K562 (cell line): ENCODE measurements around the gene OR13A1. TPM values are rescaled to one million over a fixed set of nuclear protein-coding genes. Genes with fewer than 3 reads are reported as not detected.
A peak's percentile ranks its signal among the peaks of the same experiment; 100 is the strongest.

ENCODE experiments used
- ATAC-seq: fragments of 200-7000 bp; cut with Tn5 transposase; 3 replicates; pipeline ENCODE4 v1.9.1; 2020; ENCODE audit warnings: moderate library complexity
- BruUV-seq: library from RNA; stranded (reverse); fragments of 400-500 nt; replicated peaks from 2 replicates; lab custom pipeline; 2021; lab: Mats Ljungman, UMichigan
- CTCF ChIA-PET: fragments of 300-600 bp; formaldehyde crosslinking; extraction: SDS; loops from one replicate; lab custom pipeline; 2021; ENCODE audit warnings: low intra/inter-chr PET ratio; lab: Yijun Ruan, JAX
- POLR2A ChIA-PET: fragments of 300-600, 350-650 bp; sonication (Branson Sonifier 250); formaldehyde crosslinking; extraction: SDS; loops from one replicate; lab custom pipeline; 2021; ENCODE audit warnings: antibody characterized with exemption, inconsistent platforms; lab: Yijun Ruan, JAX
- DNase-seq, 4 experiments: peaks; one replicate each; pipeline versions ENCODE4 v3.0.0 to v3.0.0-alpha.2; 2011 to 2018; ENCODE audit warnings: low spot score in 3 of 4, mixed read lengths in 3 of 4; ENCODE audit errors: extremely low read depth in 1 of 4
- FAIRE-seq: peaks from 2 replicates; lab custom pipeline; 2011; peaks lifted over from hg19 to GRCh38; lab: Jason Lieb, UNC
- H2AFZ ChIP-seq: 2 replicates; pipeline ENCODE4 v1.6.0; 2011; ENCODE audit warnings: low read depth, low read length, control low read depth, inconsistent platforms
- H3K27ac ChIP-seq: fragments of 200-600 bp; 3 replicates; pipeline ENCODE4 v1.8.0; 2011; ENCODE audit warnings: low read depth, mild to moderate bottlenecking, control low read depth, inconsistent platforms, low read length, moderate library complexity, mixed read lengths; ENCODE audit errors: extremely low read depth
- H3K27me3 ChIP-seq, 2 experiments: fragments of 300-600 bp in 1 of 2; 2 replicates in 1 of 2; 3 replicates in 1 of 2; pipeline versions ENCODE4 v1.6.0 to v1.8.0; 2011; ENCODE audit warnings: inconsistent platforms in 2 of 2, low read length in 2 of 2, mild to moderate bottlenecking in 1 of 2, mixed read lengths in 1 of 2, moderate library complexity in 1 of 2; ENCODE audit not compliant: control insufficient read depth in 2 of 2, insufficient read depth in 2 of 2
- H3K36me3 ChIP-seq: fragments of 300-600 bp; 3 replicates; pipeline ENCODE4 v1.8.0; 2011; ENCODE audit warnings: mild to moderate bottlenecking, low read length, inconsistent platforms; ENCODE audit not compliant: control insufficient read depth, insufficient read depth
- H3K4me1 ChIP-seq, 2 experiments: fragments of 200-600 bp in 1 of 2; replicated peaks in 1 of 2; 2 replicates in 1 of 2; 3 replicates in 1 of 2; pipeline versions ENCODE4 v1.5.1 to v1.8.0; 2011; ENCODE audit warnings: inconsistent platforms in 2 of 2, low read length in 2 of 2, mild to moderate bottlenecking in 1 of 2, mixed read lengths in 1 of 2, moderate library complexity in 1 of 2; ENCODE audit not compliant: control insufficient read depth in 2 of 2, insufficient read depth in 2 of 2
- H3K4me2 ChIP-seq: 2 replicates; pipeline ENCODE4 v1.6.1; 2011; ENCODE audit warnings: low read length, control low read depth, inconsistent platforms, mixed read lengths; ENCODE audit not compliant: insufficient read depth
- H3K4me3 ChIP-seq: fragments of 200-600 bp; sonication (generic), shearing (Covaris generic); 2 replicates; pipeline ENCODE4 v1.5.1; 2016; ENCODE audit warnings: control low read depth, inconsistent platforms
- H3K79me2 ChIP-seq: fragments of 200-600 bp; 3 replicates; pipeline ENCODE4 v1.8.0; 2011; ENCODE audit warnings: low read length, inconsistent platforms; ENCODE audit not compliant: control insufficient read depth, insufficient read depth
- H3K9ac ChIP-seq, 2 experiments: 2 replicates each; pipeline versions ENCODE4 v1.6.0 to v1.6.1; 2011; ENCODE audit warnings: low read depth in 2 of 2, low read length in 2 of 2, control low read depth in 1 of 2, inconsistent platforms in 1 of 2, mild to moderate bottlenecking in 1 of 2, mixed read lengths in 1 of 2; ENCODE audit not compliant: insufficient read depth in 1 of 2
- H3K9me1 ChIP-seq: one replicate; pipeline ENCODE4 v1.6.0; 2011; ENCODE audit warnings: inconsistent platforms, mild to moderate bottlenecking, low read length, moderate library complexity; ENCODE audit not compliant: control insufficient read depth, insufficient read depth
- H3K9me3 ChIP-seq: replicated peaks from 2 replicates; pipeline ENCODE4 v1.5.1; 2011; ENCODE audit warnings: low read depth, low read length, inconsistent platforms; ENCODE audit not compliant: control insufficient read depth, insufficient read depth
- H4K20me1 ChIP-seq: replicated peaks from 2 replicates; pipeline ENCODE4 v1.6.1; 2011; ENCODE audit warnings: low read length, inconsistent platforms, mixed read lengths; ENCODE audit not compliant: control insufficient read depth, insufficient read depth
- CCNT2 ChIP-seq: IDR thresholded peaks from 2 replicates; pipeline ENCODE4 v1.6.1; 2011; ENCODE audit warnings: borderline replicate concordance, low read depth, mild to moderate bottlenecking, moderate library complexity, mixed read lengths, low read length; ENCODE audit not compliant: insufficient read length; ENCODE audit errors: extremely low read depth
- ETV1 ChIP-seq: fragments of 450-650 bp; conservative IDR thresholded peaks from 2 replicates; pipeline ENCODE4 v1.6.1; 2016; ENCODE audit warnings: missing genetic modification characterization, control low read depth, low read depth, missing compliant biosample characterization
- GATA2 ChIP-seq: sonication (generic); formaldehyde crosslinking; IDR thresholded peaks from 2 replicates; pipeline ENCODE4 v1.4.0; 2020; ENCODE audit warnings: mild to moderate bottlenecking, missing genetic modification reagents
- HLTF ChIP-seq: fragments of 450-650 bp; IDR thresholded peaks from 2 replicates; pipeline ENCODE4 v1.6.1; 2016
- MTF1 ChIP-seq: fragments of 250-450 bp; sonication (Bioruptor Pico); IDR thresholded peaks from 2 replicates; pipeline ENCODE4 v1.9.0; 2021; ENCODE audit warnings: moderate library complexity, mild to moderate bottlenecking, inconsistent platforms, borderline replicate concordance
- NR1H2 ChIP-seq: sonication (generic); formaldehyde crosslinking; IDR thresholded peaks from 2 replicates; pipeline ENCODE4 v1.4.0; 2020; ENCODE audit warnings: mild to moderate bottlenecking, missing genetic modification reagents
- NR4A1 ChIP-seq, 2 experiments: fragments of 250-450 bp in 1 of 2; fragments of 450-650 bp in 1 of 2; sonication (Bioruptor Pico) in 1 of 2; IDR thresholded peaks; 2 replicates each; pipeline versions ENCODE4 v1.4.0 to v1.6.1; 2016 to 2020; ENCODE audit warnings: mild to moderate bottlenecking in 2 of 2, missing compliant biosample characterization in 1 of 2, missing genetic modification characterization in 1 of 2, moderate library complexity in 1 of 2
- RFX7 ChIP-seq: fragments of 250-450 bp; sonication (Bioruptor Pico); IDR thresholded peaks from 2 replicates; pipeline ENCODE4 v1.5.1; 2021; ENCODE audit warnings: mild to moderate bottlenecking
- ZFP91 ChIP-seq: sonication (generic); formaldehyde crosslinking; IDR thresholded peaks from 2 replicates; pipeline ENCODE4 v1.8.0; 2022; ENCODE audit warnings: mild to moderate bottlenecking, missing genetic modification reagents
- ZNF3 ChIP-seq: fragments of 250-450 bp; sonication (Bioruptor Pico); IDR thresholded peaks from 2 replicates; pipeline ENCODE4 v1.5.0; 2021; ENCODE audit warnings: mild to moderate bottlenecking, moderate library complexity
- ZNF561 ChIP-seq: fragments of 450-650 bp; formaldehyde crosslinking; conservative IDR thresholded peaks from 2 replicates; pipeline ENCODE4 v1.4.0; 2020; ENCODE audit warnings: mild to moderate bottlenecking, moderate library complexity
- ZNF639 ChIP-seq, 2 experiments: fragments of 200-800 bp in 1 of 2; sonication (Bioruptor generic) in 1 of 2; sonication (generic) in 1 of 2; formaldehyde crosslinking in 1 of 2; IDR thresholded peaks in 1 of 2; conservative IDR thresholded peaks in 1 of 2; 2 replicates each; pipeline versions ENCODE4 v1.5.0 to v1.6.1; 2016 to 2020; ENCODE audit warnings: missing compliant biosample characterization in 1 of 2, missing genetic modification characterization in 1 of 2, missing genetic modification reagents in 1 of 2
- ZNF830 ChIP-seq: fragments of 250-450 bp; sonication (Bioruptor Pico); IDR thresholded peaks from 2 replicates; pipeline ENCODE4 v1.5.0; 2021; ENCODE audit warnings: mild to moderate bottlenecking
- ZZZ3 ChIP-seq: fragments of 450-650 bp; IDR thresholded peaks from 2 replicates; pipeline ENCODE4 v1.6.1; 2016; ENCODE audit warnings: antibody characterized with exemption, mild to moderate bottlenecking, moderate library complexity
- WGBS: fragments of 100-300 bp; shearing (Covaris generic); methylation state at CpG from one replicate; pipeline ENCODE4 v1.1.6; 2016; ENCODE audit warnings: low coverage, mixed read lengths; ENCODE audit not compliant: insufficient coverage; ENCODE audit errors: missing lambda C conversion rate; 5-methylcytosine and 5-hydroxymethylcytosine counted together
- in situ Hi-C: fragments of 300-500 bp; cut with MboI; formaldehyde crosslinking; loops from 4 replicates; pipeline ENCODE4 v1.15.0; 2018; ENCODE audit warnings: inconsistent platforms, mixed read lengths
- intact Hi-C: fragments of 100-400 bp; cut with micrococcal nuclease; formaldehyde crosslinking; loops from 2 replicates; pipeline ENCODE4 v1.14.2; 2022
- polyA plus RNA-seq, 8 experiments: library from polyadenylated mRNA; depleted of rRNA in 4 of 8; stranded (reverse) in 5 of 8; unstranded in 3 of 8; fragments of >200 nt; fragmentation: Nextera tagmentation in 2 of 8; fragmentation: Illumina TruSeq in 1 of 8; extraction: Ambion mirVana in 2 of 8; extraction: Trizol in 1 of 8; gene quantifications; 2 replicates each; pipeline versions ENCODE4 v1.2.1 to v1.2.3, GENCODE V29; 2011 to 2014; ENCODE audit warnings: inconsistent platforms in 1 of 8, missing spikeins in 1 of 8
- total RNA-seq, 7 experiments: library from RNA; depleted of rRNA in 6 of 7; stranded (reverse); fragments of >200 nt in 6 of 7; fragmentation: Illumina TruSeq in 2 of 7; extraction: Trizol in 2 of 7; gene quantifications; 2 replicates each; pipeline versions ENCODE4 v1.2.1 to v1.2.3, GENCODE V29; 2011 to 2021; ENCODE audit warnings: low replicate concordance in 1 of 7

OR13A1 gene
- total and polyA plus RNA-seq, 9 of the 15 experiments (the other 6 are each of a cell fraction or from before 2014, with no cell fraction given), result 0.03 to 0.11 (median 0.06) TPM; not detected in 3

GRCh38 chr10:45286980-45287379 lies 28.4 kb downstream of the OR13A1 start:
- Histone ChIP-seq H3K9me1 (no peaks in the 10 kb centered on the region), H3K9me3 (peaks cover 3% of the 10 kb centered on the region), H4K20me1 (no peaks in the 10 kb centered on the region), H2AFZ (no peak overlapping the region), H3K4me2 (no peak overlapping the region), H3K27me3 (no peaks in the 10 kb centered on the region), H3K79me2 (no peaks in the 10 kb centered on the region), H3K27ac (no peak overlapping the region)
- intact Hi-C loops (no loop called here), in situ Hi-C loops (no loop called here)
- 18% methylated on average over 1 of the region's 1 CpG for WGBS
- POLR2A ChIA-PET, result interaction anchor here (0.8 kb wide), 1 partner anchor 16 kb away, joined by 3 read pairs; no protein-coding TSS in a partner anchor
- DNase-seq, result no peak
- TF ChIP-seq ZNF830 (no peak), HLTF (peak; percentile 96), ZNF561 (CRISPR knock-in tag) (no peak), MTF1 (CRISPR knock-in tag) (no peak), ETV1 (tag) (no peak), CCNT2 (no peak), RFX7 (CRISPR knock-in tag) (no peak)
- TF ChIP-seq, all 486 proteins: peak for 1
- Histone ChIP-seq H3K4me3 (no peak overlapping the region), H3K36me3 (no peaks in the 10 kb centered on the region), H3K9ac (no peak overlapping the region), H3K4me1 (no peaks in the 10 kb centered on the region)
- ATAC-seq (no peak), FAIRE-seq (no peak)
- CTCF ChIA-PET, result no interaction called here
- BruUV-seq, result no TSS peak

GRCh38 chr10:45282061-45282460 lies 33.3 kb downstream of the OR13A1 start:
- H3K36me3 ChIP-seq, result no peaks in the 10 kb centered on the region
- H3K4me2 ChIP-seq, result no peak overlapping the region
- DNase-seq (no peak), ATAC-seq (no peak), FAIRE-seq (no peak)
- BruUV-seq, result no TSS peak
- CTCF ChIA-PET, result no interaction called here
- H3K27me3 ChIP-seq, result no peaks in the 10 kb centered on the region
- peak overlapping the region; percentile 22; the same call in 1 of the 2 replicates for H2AFZ ChIP-seq
- H3K9me1 ChIP-seq, result no peaks in the 10 kb centered on the region
- H3K9me3 ChIP-seq, result peaks cover 3% of the 10 kb centered on the region
- in situ Hi-C loops, result no loop called here
- no peak overlapping the region for H3K27ac ChIP-seq
- WGBS, result 27% methylated on average over 4 of the region's 4 CpGs
- no peaks in the 10 kb centered on the region for H4K20me1 ChIP-seq
- H3K4me1 ChIP-seq, result peaks cover 21 to 30% of the 10 kb centered on the region in 2 experiments
- H3K4me3 ChIP-seq, result no peak overlapping the region
- POLR2A ChIA-PET, result no interaction called here
- H3K79me2 ChIP-seq, result no peaks in the 10 kb centered on the region
- intact Hi-C loops, result no loop called here
- H3K9ac ChIP-seq, result no peak overlapping the region
- TF ChIP-seq ZNF639 (CRISPR knock-in tag; conservative IDR thresholded peaks at IDR 0.05 in 1 of 2, IDR thresholded peaks at IDR 0.05 in 1 of 2), result no peak
- TF ChIP-seq GATA2 (CRISPR knock-in tag), result no peak
- no peak for TF ChIP-seq NR4A1 (CRISPR knock-in tag; IDR thresholded peaks at IDR 0.05)
- no peak for TF ChIP-seq NR4A1 (tag; IDR thresholded peaks at IDR 0.05)
- TF ChIP-seq NR1H2, result no peak
- TF ChIP-seq ZZZ3, result no peak
- no peak for TF ChIP-seq ZFP91 (CRISPR knock-in tag)
- no peak for TF ChIP-seq ZNF3 (CRISPR knock-in tag)
